ENCODE measurements around the gene TWNK. TPM values are rescaled to one million over a fixed set of nuclear protein-coding genes. Genes with fewer than 3 reads are reported as not detected.

Gene TWNK
- total RNA-seq, 2 donors from 2014 or later: 5.3 to 16.6 TPM

- DNase-seq (ENCODE audit: low spot score) (no peak), ATAC-seq (ENCODE audit: insufficient number of reproducible peaks, low FRiP score, low read depth) (no peak)
- TF ChIP-seq, protein P1, sequence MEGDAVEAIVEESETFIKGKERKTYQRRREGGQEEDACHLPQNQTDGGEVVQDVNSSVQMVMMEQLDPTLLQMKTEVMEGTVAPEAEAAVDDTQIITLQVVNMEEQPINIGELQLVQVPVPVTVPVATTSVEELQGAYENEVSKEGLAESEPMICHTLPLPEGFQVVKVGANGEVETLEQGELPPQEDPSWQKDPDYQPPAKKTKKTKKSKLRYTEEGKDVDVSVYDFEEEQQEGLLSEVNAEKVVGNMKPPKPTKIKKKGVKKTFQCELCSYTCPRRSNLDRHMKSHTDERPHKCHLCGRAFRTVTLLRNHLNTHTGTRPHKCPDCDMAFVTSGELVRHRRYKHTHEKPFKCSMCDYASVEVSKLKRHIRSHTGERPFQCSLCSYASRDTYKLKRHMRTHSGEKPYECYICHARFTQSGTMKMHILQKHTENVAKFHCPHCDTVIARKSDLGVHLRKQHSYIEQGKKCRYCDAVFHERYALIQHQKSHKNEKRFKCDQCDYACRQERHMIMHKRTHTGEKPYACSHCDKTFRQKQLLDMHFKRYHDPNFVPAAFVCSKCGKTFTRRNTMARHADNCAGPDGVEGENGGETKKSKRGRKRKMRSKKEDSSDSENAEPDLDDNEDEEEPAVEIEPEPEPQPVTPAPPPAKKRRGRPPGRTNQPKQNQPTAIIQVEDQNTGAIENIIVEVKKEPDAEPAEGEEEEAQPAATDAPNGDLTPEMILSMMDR (IDR thresholded peaks at IDR 0.05): no peak
- Histone ChIP-seq H3K4me3 (no peak overlapping the region), H3K27me3 (replicated peaks; ENCODE audit: insufficient read depth) (no peaks in the 10 kb centered on the region), H3K4me1 (ENCODE audit: control insufficient read depth in 1 of 2, low read depth in 2 of 2) (peaks cover 8 to 21% of the 10 kb centered on the region in 2 donors), H3K9me3 (no peaks in the 10 kb centered on the region), H3K27ac (no peak overlapping the region), H3K36me3 (peaks cover 50% of the 10 kb centered on the region)
These were observed 49.4 kb downstream of the TWNK start for GRCh38 chr10:101036726-101037125.

GRCh38 chr10:101038484-101038883 is 51.1 kb downstream of the TWNK start:
- TF ChIP-seq, protein P1 (IDR thresholded peaks at IDR 0.05): no peak
- ATAC-seq (ENCODE audit: insufficient number of reproducible peaks, low FRiP score, low read depth) (no peak), DNase-seq (ENCODE audit: low spot score) (no peak)
- Histone ChIP-seq H3K27ac (no peak overlapping the region), H3K4me3 (no peak overlapping the region), H3K9me3 (no peaks in the 10 kb centered on the region), H3K36me3 (peaks cover 50% of the 10 kb centered on the region), H3K27me3 (replicated peaks; ENCODE audit: insufficient read depth) (no peaks in the 10 kb centered on the region), H3K4me1 (ENCODE audit: control insufficient read depth in 1 of 2, low read depth in 2 of 2) (peaks cover 8 to 25% of the 10 kb centered on the region in 2 donors)

- Histone ChIP-seq H3K36me3 (peaks cover 44% of the 10 kb centered on the region), H3K4me3 (no peak overlapping the region), H3K27ac (no peak overlapping the region), H3K27me3 (replicated peaks; ENCODE audit: insufficient read depth) (no peaks in the 10 kb centered on the region), H3K9me3 (no peaks in the 10 kb centered on the region), H3K4me1 (ENCODE audit: control insufficient read depth in 1 of 2, low read depth in 2 of 2) (peaks cover 9 to 18% of the 10 kb centered on the region in 2 donors)
- ATAC-seq (ENCODE audit: insufficient number of reproducible peaks, low FRiP score, low read depth) (no peak), DNase-seq (ENCODE audit: low spot score) (no peak)
- TF ChIP-seq, protein P1 (IDR thresholded peaks at IDR 0.05): no peak
These were observed 52.7 kb downstream of the TWNK start for GRCh38 chr10:101040061-101040460.

DNA sequence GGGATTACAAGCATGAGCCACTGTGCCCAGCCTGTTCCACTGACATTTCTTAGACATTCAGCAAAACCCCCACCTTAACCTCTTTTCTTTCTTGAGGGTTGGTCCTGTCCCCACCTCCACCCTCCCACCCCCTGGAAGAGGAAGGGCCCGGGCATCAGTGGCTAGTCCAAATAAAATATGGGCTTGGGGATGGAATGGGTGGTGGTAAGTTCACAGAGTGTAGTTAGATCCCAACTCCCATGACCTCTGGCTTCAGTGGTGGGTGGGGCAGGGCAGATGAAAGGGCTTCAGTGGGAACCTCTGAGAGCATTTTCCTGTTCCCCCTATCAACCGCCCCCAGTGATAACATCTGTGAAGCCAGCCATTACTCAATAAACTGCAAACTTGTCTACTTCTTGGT is 53.5 kb downstream of the TWNK start:
- Histone ChIP-seq H3K27me3 (replicated peaks; ENCODE audit: insufficient read depth) (no peaks in the 10 kb centered on the region), H3K27ac (no peak overlapping the region), H3K36me3 (peaks cover 36% of the 10 kb centered on the region), H3K4me3 (no peak overlapping the region), H3K9me3 (no peaks in the 10 kb centered on the region), H3K4me1 (ENCODE audit: control insufficient read depth in 1 of 2, low read depth in 2 of 2) (peaks cover 9 to 18% of the 10 kb centered on the region in 2 donors)
- DNase-seq (ENCODE audit: low spot score) (no peak), ATAC-seq (ENCODE audit: insufficient number of reproducible peaks, low FRiP score, low read depth) (no peak)
- TF ChIP-seq, protein P1 (IDR thresholded peaks at IDR 0.05): no peak

DNA sequence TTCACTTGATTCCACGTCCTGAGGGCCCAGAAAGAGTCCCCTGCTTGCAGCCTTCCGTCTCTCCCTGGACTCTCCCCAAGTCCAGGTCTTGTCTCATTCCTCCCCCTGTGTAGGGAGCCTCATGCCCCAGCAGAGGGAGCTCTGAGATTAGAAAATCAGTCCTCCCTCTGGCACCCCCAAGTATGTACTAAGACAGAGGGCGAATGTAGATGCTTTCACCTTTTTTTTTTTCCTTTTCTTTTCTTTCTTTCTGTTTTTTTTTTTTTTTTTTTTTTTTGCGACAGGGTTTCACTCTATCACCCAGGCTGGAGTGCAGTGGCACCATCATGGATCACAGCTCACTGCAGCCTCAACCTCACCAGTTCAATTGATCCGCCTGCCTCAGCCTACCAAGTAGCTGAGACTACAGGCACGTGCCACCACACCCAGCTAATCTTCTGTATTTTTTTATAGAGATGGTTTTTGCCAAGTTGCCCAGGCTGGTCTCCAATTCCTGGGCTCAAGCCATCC is 54.0 kb downstream of the TWNK start:
- Histone ChIP-seq H3K4me1 (ENCODE audit: control insufficient read depth in 1 of 2, low read depth in 2 of 2) (peaks cover 9 to 18% of the 10 kb centered on the region in 2 donors), H3K9me3 (no peaks in the 10 kb centered on the region), H3K27ac (peak overlapping the region; percentile 89 to 95), H3K4me3 (no peak overlapping the region), H3K27me3 (replicated peaks; ENCODE audit: insufficient read depth) (no peaks in the 10 kb centered on the region), H3K36me3 (peaks cover 31% of the 10 kb centered on the region)
- ATAC-seq (ENCODE audit: insufficient number of reproducible peaks, low FRiP score, low read depth) (peak; percentile 53), DNase-seq (ENCODE audit: low spot score) (peak; percentile 51)
- TF ChIP-seq, protein P1 (IDR thresholded peaks at IDR 0.05): peak; percentile 76
